PC-3 (cell line): ENCODE results near the gene ORM2. TPM values are rescaled to one million over a fixed set of nuclear protein-coding genes. Genes with fewer than 3 reads are reported as not detected.

Source experiments
- ATAC-seq: fragments of 200-7000 bp; cut with Tn5 transposase; 2 replicates; pipeline ENCODE4 v1.9.1; 2020; ENCODE audit warnings: mild to moderate bottlenecking, moderate library complexity
- BruUV-seq: library from RNA; stranded (reverse); fragments of 400-500 nt; replicated peaks from 2 replicates; lab custom pipeline; 2021; lab: Mats Ljungman, UMichigan
- CTCF ChIA-PET: fragments of 300-600 bp; sonication (Branson Sonifier 250); formaldehyde crosslinking; loops from one replicate; lab custom pipeline; 2022; ENCODE audit warnings: antibody characterized with exemption; lab: Charles Lee
- POLR2A ChIA-PET: fragments of 300-600 bp; sonication (Branson Sonifier 250); formaldehyde crosslinking; loops from one replicate; lab custom pipeline; 2022; ENCODE audit warnings: antibody characterized with exemption; ENCODE audit not compliant: unreplicated experiment; lab: Charles Lee
- DNase-seq: peaks from one replicate; pipeline ENCODE4 v3.0.0-alpha.2; 2015
- H2AFZ ChIP-seq: fragments of 300-600 bp; sonication (generic); 2 replicates; pipeline ENCODE4 v1.6.0; 2016; ENCODE audit warnings: antibody characterized with exemption, low read length
- H3F3A ChIP-seq: fragments of 300-600 bp; sonication (generic); one replicate; pipeline ENCODE4 v1.6.0; 2017; ENCODE audit warnings: antibody characterized with exemption, low read length, control low read depth, mild to moderate bottlenecking; ENCODE audit not compliant: unreplicated experiment
- H3K27ac ChIP-seq: fragments of 300-600 bp; sonication (generic); 2 replicates; pipeline ENCODE4 v1.5.1; 2016; ENCODE audit warnings: mild to moderate bottlenecking, low read length
- H3K27me3 ChIP-seq: fragments of 300-600 bp; sonication (generic); 2 replicates; pipeline ENCODE4 v1.6.1; 2016; ENCODE audit warnings: low read length, mixed read lengths
- H3K36me3 ChIP-seq: fragments of 300-600 bp; sonication (generic); 2 replicates; pipeline ENCODE4 v1.6.1; 2016; ENCODE audit warnings: low read depth, mixed run types, low read length, mixed read lengths
- H3K4me1 ChIP-seq: fragments of 300-600 bp; sonication (generic); 2 replicates; pipeline ENCODE4 v1.5.1; 2016; ENCODE audit warnings: low read length; ENCODE audit not compliant: insufficient read depth
- H3K4me2 ChIP-seq: fragments of 300-600 bp; sonication (generic); 2 replicates; pipeline ENCODE4 v1.6.0; 2016; ENCODE audit warnings: low read length
- H3K4me3 ChIP-seq: fragments of 300-600 bp; sonication (generic); 2 replicates; pipeline ENCODE4 v1.5.1; 2016; ENCODE audit warnings: mild to moderate bottlenecking, low read length, mixed read lengths
- H3K79me2 ChIP-seq: fragments of 300-600 bp; sonication (generic); 2 replicates; pipeline ENCODE4 v1.6.1; 2017; ENCODE audit warnings: low read length, mixed read lengths
- H3K9ac ChIP-seq: fragments of 300-600 bp; sonication (generic); 2 replicates; pipeline ENCODE4 v1.6.0; 2016; ENCODE audit warnings: mild to moderate bottlenecking, low read length
- H3K9me2 ChIP-seq: fragments of 300-600 bp; sonication (generic); replicated peaks from 2 replicates; pipeline ENCODE4 v1.6.1; 2016; ENCODE audit warnings: mixed run types, low read length, mixed read lengths
- H3K9me3 ChIP-seq: fragments of 300-600 bp; sonication (generic); 2 replicates; pipeline ENCODE4 v1.6.1; 2016; ENCODE audit warnings: low read length, mixed read lengths
- H4K20me1 ChIP-seq: fragments of 300-600 bp; sonication (generic); 2 replicates; pipeline ENCODE4 v1.6.1; 2016; ENCODE audit warnings: low read length, mixed read lengths
- EZH2 ChIP-seq: fragments of 300-600 bp; sonication (generic); IDR thresholded peaks from one replicate; pipeline ENCODE4 v1.6.1; 2017; ENCODE audit warnings: antibody characterized with exemption, mild to moderate bottlenecking, low read length; ENCODE audit not compliant: unreplicated experiment
- EZH2phosphoT487 ChIP-seq: fragments of 300-600 bp; sonication (generic); IDR thresholded peaks from 2 replicates; pipeline ENCODE4 v1.6.1; 2018; ENCODE audit warnings: mild to moderate bottlenecking, antibody characterized with exemption, low read length, borderline replicate concordance
- intact Hi-C: fragments of 100-400 bp; cut with micrococcal nuclease; formaldehyde crosslinking; loops from 2 replicates; pipeline ENCODE4 v1.9.0; 2023
- total RNA-seq: library from RNA; depleted of rRNA; stranded (reverse); fragments of >200 nt; gene quantifications from 2 replicates; pipeline ENCODE4 v1.2.3, GENCODE V29; 2014
- TF ChIP-seq, protein P1 (sequence below): fragments of 300-600 bp; sonication (generic); conservative IDR thresholded peaks from 2 replicates; pipeline ENCODE4 v1.5.1; 2017; ENCODE audit warnings: antibody characterized with exemption, low read depth, mild to moderate bottlenecking, low read length

Gene ORM2
- total RNA-seq, 1 experiment from 2014 or later = not detected

DNA sequence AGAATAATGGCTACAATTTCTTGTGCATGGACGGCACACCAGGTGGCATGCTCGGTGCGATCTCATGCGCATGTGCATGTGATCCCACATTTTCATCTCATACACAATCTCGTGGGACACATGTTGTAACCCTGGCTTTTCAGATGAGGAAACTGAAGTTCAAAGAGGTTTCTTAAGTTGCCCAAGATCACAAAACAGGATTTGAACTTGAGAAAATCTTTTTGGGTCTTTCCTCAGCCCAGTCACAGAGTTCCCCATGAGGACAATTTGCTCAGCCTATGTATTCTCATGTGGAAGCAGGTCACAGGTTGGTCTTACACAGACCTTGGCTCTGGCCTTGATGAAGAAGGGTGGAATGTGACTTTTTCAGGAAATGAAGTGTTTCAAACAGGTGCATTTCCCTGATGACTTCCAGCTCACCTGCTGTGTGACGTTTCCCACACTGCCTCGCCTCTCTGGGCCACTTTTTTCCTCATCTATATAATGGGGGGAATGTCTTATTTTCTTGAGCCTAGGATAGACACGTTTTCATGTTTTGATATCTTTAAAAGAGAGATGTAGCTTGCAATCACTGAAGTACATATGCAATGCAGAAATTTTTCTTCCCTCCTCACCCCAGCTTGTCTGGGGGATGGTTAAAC is 13.8 kb upstream of the ORM2 start:
- Histone ChIP-seq H3K4me1 (no peaks in the 10 kb centered on the region), H2AFZ (no peak overlapping the region), H3K27me3 (no peaks in the 10 kb centered on the region), H3F3A (no peaks in the 10 kb centered on the region), H3K79me2 (no peaks in the 10 kb centered on the region), H3K4me3 (no peak overlapping the region), H3K27ac (no peak overlapping the region), H4K20me1 (no peaks in the 10 kb centered on the region), H3K4me2 (no peak overlapping the region), H3K36me3 (no peaks in the 10 kb centered on the region), H3K9ac (no peak overlapping the region), H3K9me2 (no peaks in the 10 kb centered on the region), H3K9me3 (no peaks in the 10 kb centered on the region)
- TF ChIP-seq, protein P1, sequence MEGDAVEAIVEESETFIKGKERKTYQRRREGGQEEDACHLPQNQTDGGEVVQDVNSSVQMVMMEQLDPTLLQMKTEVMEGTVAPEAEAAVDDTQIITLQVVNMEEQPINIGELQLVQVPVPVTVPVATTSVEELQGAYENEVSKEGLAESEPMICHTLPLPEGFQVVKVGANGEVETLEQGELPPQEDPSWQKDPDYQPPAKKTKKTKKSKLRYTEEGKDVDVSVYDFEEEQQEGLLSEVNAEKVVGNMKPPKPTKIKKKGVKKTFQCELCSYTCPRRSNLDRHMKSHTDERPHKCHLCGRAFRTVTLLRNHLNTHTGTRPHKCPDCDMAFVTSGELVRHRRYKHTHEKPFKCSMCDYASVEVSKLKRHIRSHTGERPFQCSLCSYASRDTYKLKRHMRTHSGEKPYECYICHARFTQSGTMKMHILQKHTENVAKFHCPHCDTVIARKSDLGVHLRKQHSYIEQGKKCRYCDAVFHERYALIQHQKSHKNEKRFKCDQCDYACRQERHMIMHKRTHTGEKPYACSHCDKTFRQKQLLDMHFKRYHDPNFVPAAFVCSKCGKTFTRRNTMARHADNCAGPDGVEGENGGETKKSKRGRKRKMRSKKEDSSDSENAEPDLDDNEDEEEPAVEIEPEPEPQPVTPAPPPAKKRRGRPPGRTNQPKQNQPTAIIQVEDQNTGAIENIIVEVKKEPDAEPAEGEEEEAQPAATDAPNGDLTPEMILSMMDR = no peak
- TF ChIP-seq EZH2 = no peak
- intact Hi-C loops = no loop called here
- DNase-seq (no peak), ATAC-seq (no peak)
- POLR2A ChIA-PET = no interaction called here
- BruUV-seq = no TSS peak
- CTCF ChIA-PET = no interaction called here

DNA sequence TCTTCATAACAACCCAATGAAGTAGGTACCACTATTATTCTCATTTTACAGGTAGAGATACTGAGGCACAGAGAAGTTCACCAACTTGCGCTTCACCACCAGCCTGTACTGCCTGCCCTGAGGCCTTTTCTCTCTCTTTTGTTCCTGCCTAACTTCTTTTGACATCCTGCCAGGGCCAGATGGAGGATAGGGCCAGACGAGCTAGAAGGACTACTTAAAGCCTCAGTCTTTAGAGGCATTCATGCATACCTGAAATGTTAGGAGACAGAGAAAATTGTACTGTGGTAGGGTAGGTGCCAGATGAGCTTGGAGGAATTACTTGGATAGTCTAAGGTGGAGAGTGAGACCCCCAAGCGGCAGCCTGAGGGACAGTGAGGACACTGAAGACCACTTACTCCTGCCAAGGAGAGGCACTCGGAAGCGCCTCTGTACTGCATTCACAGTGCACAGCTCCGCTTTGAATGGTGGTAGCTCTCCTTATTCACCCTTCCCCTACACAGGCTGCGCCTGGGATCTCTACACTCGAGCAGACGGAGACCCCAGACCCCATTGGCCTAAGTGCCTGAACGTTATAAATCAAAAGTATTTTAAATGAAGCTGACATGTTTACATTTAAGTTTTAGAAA is 13.0 kb upstream of the ORM2 start:
- intact Hi-C loops = no loop called here
- BruUV-seq = no TSS peak
- H3K4me3 ChIP-seq = no peak overlapping the region
- H3F3A ChIP-seq = no peaks in the 10 kb centered on the region
- H3K27me3 ChIP-seq = no peaks in the 10 kb centered on the region
- H3K36me3 ChIP-seq = no peaks in the 10 kb centered on the region
- H3K9me3 ChIP-seq = no peaks in the 10 kb centered on the region
- no peaks in the 10 kb centered on the region for H3K9me2 ChIP-seq
- H3K4me1 ChIP-seq = no peaks in the 10 kb centered on the region
- no peaks in the 10 kb centered on the region for H3K79me2 ChIP-seq
- no peak for TF ChIP-seq EZH2phosphoT487
- no peak for TF ChIP-seq EZH2
- TF ChIP-seq, protein P1 = no peak
- no peak overlapping the region for H3K9ac ChIP-seq
- no peak overlapping the region for H3K27ac ChIP-seq
- no peaks in the 10 kb centered on the region for H4K20me1 ChIP-seq
- no peak overlapping the region for H3K4me2 ChIP-seq
- no peak overlapping the region for H2AFZ ChIP-seq
- POLR2A ChIA-PET = no interaction called here
- ATAC-seq = no peak
- CTCF ChIA-PET = no interaction called here
- no peak for DNase-seq

DNA sequence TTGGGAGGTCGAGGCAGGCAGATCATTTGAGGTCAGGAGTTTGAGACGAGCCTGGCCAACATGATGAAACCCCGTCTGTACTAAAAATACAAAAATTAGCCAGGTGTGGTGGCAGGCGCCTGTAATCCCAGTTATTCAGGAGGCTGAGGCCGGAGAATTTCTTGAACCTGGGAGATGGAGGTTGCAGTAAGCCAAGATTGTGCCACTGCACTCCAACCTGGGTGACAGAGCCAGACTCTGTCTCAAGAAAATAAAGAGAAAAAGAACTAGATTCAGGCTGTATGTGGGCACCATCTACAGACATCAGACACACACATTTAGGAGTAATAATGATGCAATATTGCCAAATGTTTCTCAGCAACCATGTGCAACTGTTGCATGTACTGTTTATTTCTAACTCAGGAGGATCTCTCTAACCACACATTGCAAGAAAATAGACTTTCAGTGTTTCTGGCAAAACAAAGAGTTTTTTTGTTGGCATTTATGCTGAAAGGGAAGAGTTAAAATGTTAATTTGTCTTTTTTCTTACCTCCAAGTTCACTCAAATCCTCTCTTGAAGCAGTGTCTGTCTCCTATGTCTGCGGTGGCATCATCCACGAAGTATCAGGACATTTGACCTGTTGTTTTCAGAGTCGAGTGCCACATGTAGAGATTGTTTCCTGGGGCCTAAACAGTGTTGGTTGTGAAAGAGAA is 11.9 kb upstream of the ORM2 start:
- no peaks in the 10 kb centered on the region for H3K27me3 ChIP-seq
- DNase-seq = no peak
- no peaks in the 10 kb centered on the region for H3F3A ChIP-seq
- no peaks in the 10 kb centered on the region for H4K20me1 ChIP-seq
- H3K4me2 ChIP-seq = no peak overlapping the region
- ATAC-seq = no peak
- no peak overlapping the region for H3K4me3 ChIP-seq
- H3K79me2 ChIP-seq = no peaks in the 10 kb centered on the region
- no peak overlapping the region for H3K27ac ChIP-seq
- intact Hi-C loops = no loop called here
- H3K4me1 ChIP-seq = no peaks in the 10 kb centered on the region
- no peak overlapping the region for H3K9ac ChIP-seq
- ChIA-PET CTCF (no interaction called here), POLR2A (no interaction called here)
- no peaks in the 10 kb centered on the region for H3K36me3 ChIP-seq
- H2AFZ ChIP-seq = no peak overlapping the region
- no peaks in the 10 kb centered on the region for H3K9me2 ChIP-seq
- no peaks in the 10 kb centered on the region for H3K9me3 ChIP-seq
- TF ChIP-seq, protein P1 = no peak
- no peak for TF ChIP-seq EZH2phosphoT487
- TF ChIP-seq EZH2 = no peak
- BruUV-seq = no TSS peak
